PFSK-1 (cell line): ENCODE results near the gene CDCA5.

Experiments used
- POLR2AphosphoS5 ChIP-seq: IDR thresholded peaks from 2 replicates; pipeline ENCODE4 v1.6.1; 2012; ENCODE audit warnings: low read depth, mild to moderate bottlenecking, control low read depth, low read length, moderate library complexity
- REST ChIP-seq, 2 experiments: IDR thresholded peaks; 2 replicates each; pipeline versions ENCODE4 v1.6.1 to v1.8.0; 2011 to 2012; ENCODE audit warnings: low read depth in 2 of 2, low read length in 2 of 2, control low read depth in 1 of 2, inconsistent platforms in 1 of 2, mild to moderate bottlenecking in 1 of 2, moderate library complexity in 1 of 2; ENCODE audit not compliant: insufficient read depth in 1 of 2
- SIN3A ChIP-seq: IDR thresholded peaks from 2 replicates; pipeline ENCODE4 v1.6.1; 2012; ENCODE audit warnings: mild to moderate bottlenecking, low read length, moderate library complexity, borderline replicate concordance; ENCODE audit not compliant: insufficient read depth
- TAF1 ChIP-seq: IDR thresholded peaks from 2 replicates; pipeline ENCODE4 v1.6.1; 2012; ENCODE audit warnings: low read length, control low read depth, borderline replicate concordance; ENCODE audit not compliant: insufficient read depth

GRCh38 chr11:65132238-65132987 is 48.6 kb upstream of the CDCA5 start:
- TF ChIP-seq TAF1 (no peak), REST (IDR thresholded peaks at IDR 0.05; ENCODE audit: insufficient read depth in 1 of 2, low read depth in 2 of 2, low read length in 2 of 2) (no peak), SIN3A (no peak), POLR2AphosphoS5 (no peak)
